ENCODE data around the gene AOPEP.

GRCh38 chr9:94934816-94935328 is 208.4 kb downstream of the AOPEP start:
- no peak for TF ChIP-seq CTCF (IDR thresholded peaks at IDR 0.05; ENCODE audit: low read depth, low read length, poor library complexity, severe bottlenecking)
- TF ChIP-seq EZH2phosphoT487 (IDR thresholded peaks at IDR 0.05; ENCODE audit: borderline replicate concordance, low read length), result no peak

Measured in DOHH2 (cell line).